Stimulated activated naive CD4-positive, alpha-beta T cell (primary cell): Measurements from ENCODE around the gene RCAN1.
"Not testable (repeated sequence)": the region's sequence is repeated elsewhere in the genome, so short reads cannot be mapped to it uniquely, and the experiment has no call there.

Source experiments
- DNase-seq, 6 experiments: peaks; one replicate each; lab custom pipeline; 2025; lab: John Stamatoyannopoulos, UW

RCAN1 gene

GRCh38 chr21:34517039-34517438, 97.9 kb downstream of the RCAN1 start:
- DNase-seq = no peak

GRCh38 chr21:34514576-34515115, 100.3 kb downstream of the RCAN1 start:
- no peak for DNase-seq

DNA sequence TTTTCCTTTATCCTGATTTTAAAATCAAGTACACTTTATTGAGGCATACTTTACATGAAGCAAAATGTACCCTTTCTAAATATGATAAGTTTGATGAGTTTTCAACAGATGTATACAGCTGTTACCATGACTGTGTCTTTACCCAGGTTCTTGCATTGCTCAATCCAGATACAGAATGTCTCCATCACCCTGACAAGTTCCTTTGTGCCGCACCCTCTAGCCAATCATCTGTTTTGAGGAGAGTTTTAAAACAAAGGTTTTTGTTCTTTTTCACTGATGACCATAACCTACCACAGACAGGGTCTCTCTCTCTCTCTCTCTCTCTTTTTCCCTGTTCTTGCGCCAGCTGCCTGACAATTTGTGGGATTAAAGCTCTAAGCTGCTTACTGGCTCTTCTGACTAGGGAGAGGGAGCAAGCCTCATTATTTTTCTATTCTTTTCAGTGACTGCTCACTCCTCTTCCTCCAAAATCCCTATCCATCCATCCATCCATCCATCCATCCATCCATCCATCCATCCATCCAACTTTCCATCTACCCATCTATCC, 101.7 kb downstream of the RCAN1 start:
- no peak for DNase-seq

DNA sequence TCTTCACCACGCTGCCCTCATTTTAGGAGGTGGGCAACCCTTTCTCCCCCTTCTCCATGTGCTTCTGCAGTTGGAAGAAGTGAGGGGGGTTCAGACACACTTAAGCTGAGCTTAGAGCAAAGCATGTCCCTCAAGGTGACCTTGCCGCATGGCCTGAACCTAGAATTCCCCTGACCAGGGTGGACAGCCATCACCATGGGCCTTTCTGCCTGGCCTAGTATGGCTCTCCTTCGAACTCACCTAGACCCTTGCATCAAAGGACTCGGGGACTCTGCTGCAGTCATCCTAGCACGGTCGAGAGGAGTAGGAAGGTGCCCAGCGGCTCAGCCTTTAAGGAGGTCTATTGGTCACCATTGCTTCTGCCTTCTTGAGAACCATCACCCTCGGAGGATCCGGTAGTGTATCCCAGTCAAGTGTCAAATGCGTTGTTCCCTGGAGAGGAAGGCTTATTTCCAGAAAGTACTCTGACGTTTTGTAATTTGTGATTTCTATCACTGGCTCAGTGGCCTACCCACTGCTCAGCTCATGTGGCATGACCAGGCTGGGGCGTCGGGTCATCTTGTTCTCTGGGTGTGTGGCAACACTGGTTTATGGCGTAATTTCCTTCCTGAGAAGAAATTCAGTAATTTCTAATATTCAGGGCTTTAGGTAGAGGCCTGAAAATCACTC, 103.0 kb downstream of the RCAN1 start, which contains the start of gene KCNE1:
Gene KCNE1 (minus strand): TSS at position 424 of the 669 bp plus-strand sequence. CDS start 62,576 bp downstream, outside the sequence.
- DNase-seq = no peak

GRCh38 chr21:34511181-34511580, 103.7 kb downstream of the RCAN1 start:
- no peak for DNase-seq

- no peak for DNase-seq
These were observed 104.5 kb downstream of the RCAN1 start for GRCh38 chr21:34510148-34511142.

DNA sequence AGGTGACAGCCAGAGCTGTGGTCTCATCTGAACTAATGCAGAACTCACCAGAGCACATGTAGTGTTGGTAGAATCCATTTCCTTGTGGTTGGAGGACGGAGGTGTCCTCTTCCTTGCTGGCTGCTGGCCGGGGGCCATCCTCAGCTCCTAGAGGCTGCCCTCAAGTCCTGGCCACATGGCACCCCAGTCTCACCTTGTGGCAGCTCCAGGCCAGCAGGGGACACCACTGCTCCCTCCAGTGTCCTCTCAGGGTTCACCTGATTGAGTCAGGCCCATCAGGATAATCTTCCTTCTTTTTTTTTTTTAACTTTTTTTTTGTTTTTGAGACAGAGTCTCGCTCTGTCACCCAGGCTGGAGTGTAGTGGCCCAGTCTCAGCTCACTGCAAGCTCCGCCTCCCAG, 105.8 kb downstream of the RCAN1 start:
- DNase-seq = no peak

GRCh38 chr21:34504595-34504994, 110.3 kb downstream of the RCAN1 start:
- no peak for DNase-seq

- DNase-seq = no peak
These were observed 112.3 kb downstream of the RCAN1 start for GRCh38 chr21:34502480-34503106.

DNA sequence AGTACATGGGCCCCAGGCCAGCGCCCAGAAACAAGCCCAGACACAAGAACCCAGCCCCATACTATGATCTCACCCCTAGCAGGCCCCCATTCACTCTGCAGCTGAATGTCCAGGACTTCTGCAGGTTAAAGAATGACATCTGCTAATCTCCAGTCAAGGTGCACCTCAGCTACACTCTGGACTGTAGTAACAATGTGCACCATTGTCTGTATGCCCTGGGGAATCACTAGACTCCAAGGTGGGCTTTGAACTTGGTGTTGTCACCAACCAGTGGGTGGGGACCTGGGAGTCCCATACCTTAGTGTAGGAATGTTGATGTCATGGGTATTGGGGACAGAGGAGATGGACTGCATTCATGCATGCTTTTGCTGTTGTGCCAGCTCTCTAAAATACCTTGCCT, 113.2 kb downstream of the RCAN1 start:
- DNase-seq = no peak

DNA sequence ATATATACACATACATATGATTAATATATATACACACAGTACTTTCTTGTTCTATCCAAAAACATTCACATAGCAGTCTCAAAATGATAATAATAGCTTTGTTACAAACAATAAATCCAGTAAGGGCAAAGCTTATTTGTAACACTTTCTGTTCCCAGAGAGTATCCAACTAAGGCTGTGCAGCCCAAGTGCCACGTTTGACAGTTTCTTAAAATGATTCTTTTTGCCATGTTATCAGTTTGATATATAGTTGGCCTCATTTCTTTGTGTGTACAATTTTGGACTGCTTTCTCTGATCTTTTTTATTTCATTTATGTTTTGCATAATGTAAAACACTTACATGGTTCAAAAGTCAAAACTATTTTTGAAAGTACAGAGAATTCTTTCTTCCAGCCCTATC, 114.7 kb downstream of the RCAN1 start:
- DNase-seq = no peak

GRCh38 chr21:34499116-34499515, 115.8 kb downstream of the RCAN1 start:
- DNase-seq = no peak

DNA sequence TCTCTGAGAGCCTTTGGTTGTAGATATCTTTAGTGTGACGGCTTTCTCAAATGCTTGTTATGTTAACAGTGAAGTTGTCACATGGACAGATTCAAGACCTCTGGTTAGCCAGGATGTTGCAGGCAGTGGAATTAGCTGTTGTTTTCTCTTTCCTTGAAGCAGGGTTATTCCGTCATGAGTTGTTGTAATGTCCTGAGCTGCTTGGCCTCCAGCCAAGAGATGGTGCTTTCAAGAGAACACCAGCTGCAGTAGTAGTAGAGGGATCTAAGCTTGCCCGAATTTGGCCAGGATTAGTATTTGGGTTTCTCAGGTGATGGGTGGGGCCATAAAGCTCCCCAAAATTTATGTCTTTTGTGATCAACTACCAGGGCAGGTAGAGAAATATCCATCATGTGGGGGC, 116.3 kb downstream of the RCAN1 start:
- no peak for DNase-seq

DNA sequence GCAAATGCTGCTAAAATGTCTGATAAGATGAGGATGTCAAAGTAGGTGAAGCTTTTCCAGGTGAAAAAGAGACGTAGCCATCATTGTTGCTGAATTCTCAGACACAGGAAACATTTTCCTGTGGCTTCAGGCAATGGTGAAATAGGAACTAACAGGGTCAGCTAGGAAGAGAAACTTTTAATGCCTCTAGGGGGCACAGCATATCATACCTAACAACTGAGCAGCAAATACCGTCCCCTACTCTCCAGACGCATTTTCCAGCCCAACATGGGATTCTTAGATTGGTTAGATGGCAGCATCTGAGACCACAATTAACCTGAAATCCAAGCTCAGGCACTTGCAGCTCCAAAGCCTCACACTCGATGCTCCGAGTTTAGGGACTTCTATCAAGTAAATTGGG, 131.1 kb downstream of the RCAN1 start:
- not testable (repeated sequence) for DNase-seq

DNA sequence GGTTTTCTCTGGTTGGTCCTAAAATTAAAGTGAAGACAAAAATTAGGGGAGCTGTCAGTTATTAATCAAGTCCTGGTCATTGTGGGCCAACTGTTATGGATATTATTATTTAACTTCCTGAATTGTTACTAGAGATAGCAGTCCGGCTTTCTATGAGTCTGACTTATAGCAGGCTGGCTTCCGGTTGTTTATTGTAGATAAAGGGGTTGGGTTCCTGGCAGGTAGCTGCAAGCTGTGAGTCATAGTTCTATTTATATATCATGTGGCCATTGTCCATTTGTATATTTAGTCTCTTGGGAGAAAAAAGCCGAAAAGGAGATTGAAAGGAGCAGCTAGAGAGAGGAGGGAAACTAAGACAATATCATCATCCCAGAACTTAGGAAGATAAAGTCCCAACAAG, 131.5 kb downstream of the RCAN1 start:
- not testable (repeated sequence) for DNase-seq

DNA sequence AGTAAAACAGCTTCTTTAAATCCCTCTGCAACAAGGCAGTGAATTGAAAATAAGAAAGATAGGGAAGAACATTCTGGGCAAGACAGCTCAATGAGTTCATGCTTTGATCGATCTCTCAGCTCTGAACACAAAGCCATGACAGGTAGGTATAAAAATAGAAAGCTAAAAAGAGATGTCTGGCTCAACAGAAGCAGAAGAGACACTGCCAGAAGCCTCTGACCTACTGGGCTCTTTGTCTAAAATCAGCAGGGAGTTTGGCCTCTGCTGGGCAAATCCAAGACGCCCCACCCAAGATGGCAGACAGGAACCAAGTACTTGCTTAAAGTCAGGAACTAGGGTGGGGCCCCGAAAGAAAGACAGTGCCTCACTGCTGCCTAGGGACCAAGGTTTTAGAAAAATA, 147.6 kb downstream of the RCAN1 start:
- not testable (repeated sequence) for DNase-seq
